ENCODE measurements around the gene RND2. TPM values are rescaled to one million over a fixed set of nuclear protein-coding genes. Genes with fewer than 3 reads are reported as not detected.
A peak's percentile ranks its signal among the peaks of the same experiment; 100 is the strongest.

The RND2 gene
- total and polyA plus RNA-seq, 9 of the 15 experiments (the other 6 are each of a cell fraction or from before 2014, with no cell fraction given): 0.15 to 1.9 (median 0.98) TPM

DNA sequence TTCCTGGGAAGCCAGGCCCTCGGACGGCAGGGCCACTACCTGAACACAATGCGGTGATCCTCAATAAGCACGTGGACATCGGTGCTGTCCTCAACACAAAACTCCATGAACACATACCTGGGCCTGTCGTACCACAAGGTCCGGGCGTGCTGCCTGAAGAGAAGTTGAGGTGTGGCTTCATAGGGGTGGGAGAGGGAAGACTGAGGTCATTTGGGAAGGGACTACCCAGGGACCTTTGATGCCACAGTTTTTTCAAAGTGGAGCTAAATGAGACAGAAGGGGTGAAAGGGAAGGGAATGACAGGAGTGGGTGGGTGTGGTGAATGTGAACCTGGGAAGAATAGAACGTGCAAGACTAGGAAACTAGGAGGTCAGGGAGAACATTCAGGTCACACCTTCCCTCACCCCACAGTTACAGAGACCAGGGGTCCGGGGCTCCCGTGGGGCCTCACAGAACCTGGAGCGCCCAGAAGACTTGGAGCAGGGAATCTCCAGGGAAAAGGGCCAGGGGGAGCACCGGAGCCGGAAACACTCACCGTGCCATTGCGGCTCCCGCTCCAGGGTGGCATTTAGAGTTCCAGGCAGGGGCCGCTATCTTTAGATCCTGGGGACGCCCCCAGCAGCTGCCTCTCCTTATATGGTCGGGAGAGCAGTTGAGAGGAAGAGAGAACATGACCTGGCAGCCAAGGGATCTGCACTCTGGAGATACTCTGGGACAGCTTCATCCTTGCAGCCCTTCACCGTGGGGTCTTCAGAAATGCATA is 45.3 kb upstream of the RND2 start, which contains the start of gene PTGES3L (continued):
- TF ChIP-seq, protein P1, sequence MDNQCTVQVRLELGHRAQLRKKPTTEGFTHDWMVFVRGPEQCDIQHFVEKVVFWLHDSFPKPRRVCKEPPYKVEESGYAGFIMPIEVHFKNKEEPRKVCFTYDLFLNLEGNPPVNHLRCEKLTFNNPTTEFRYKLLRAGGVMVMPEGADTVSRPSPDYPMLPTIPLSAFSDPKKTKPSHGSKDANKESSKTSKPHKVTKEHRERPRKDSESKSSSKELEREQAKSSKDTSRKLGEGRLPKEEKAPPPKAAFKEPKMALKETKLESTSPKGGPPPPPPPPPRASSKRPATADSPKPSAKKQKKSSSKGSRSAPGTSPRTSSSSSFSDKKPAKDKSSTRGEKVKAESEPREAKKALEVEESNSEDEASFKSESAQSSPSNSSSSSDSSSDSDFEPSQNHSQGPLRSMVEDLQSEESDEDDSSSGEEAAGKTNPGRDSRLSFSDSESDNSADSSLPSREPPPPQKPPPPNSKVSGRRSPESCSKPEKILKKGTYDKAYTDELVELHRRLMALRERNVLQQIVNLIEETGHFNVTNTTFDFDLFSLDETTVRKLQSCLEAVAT (IDR thresholded peaks at IDR 0.05): peak in 1 of 2 experiments; percentile 21; a peak in 1 of 4 replicates
- TF ChIP-seq CTBP1 (IDR thresholded peaks at IDR 0.05; ENCODE audit: borderline replicate concordance): 0 out of 2 replicates have a peak, but pooled peaks have one; percentile 12
- peak; percentile 49 for TF ChIP-seq BHLHE40 (IDR thresholded peaks at IDR 0.05; ENCODE audit: low read length)
- TF ChIP-seq, protein P2, sequence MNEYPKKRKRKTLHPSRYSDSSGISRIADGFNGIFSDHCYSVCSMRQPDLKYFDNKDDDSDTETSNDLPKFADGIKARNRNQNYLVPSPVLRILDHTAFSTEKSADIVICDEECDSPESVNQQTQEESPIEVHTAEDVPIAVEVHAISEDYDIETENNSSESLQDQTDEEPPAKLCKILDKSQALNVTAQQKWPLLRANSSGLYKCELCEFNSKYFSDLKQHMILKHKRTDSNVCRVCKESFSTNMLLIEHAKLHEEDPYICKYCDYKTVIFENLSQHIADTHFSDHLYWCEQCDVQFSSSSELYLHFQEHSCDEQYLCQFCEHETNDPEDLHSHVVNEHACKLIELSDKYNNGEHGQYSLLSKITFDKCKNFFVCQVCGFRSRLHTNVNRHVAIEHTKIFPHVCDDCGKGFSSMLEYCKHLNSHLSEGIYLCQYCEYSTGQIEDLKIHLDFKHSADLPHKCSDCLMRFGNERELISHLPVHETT (CRISPR knock-in tag; conservative IDR thresholded peaks at IDR 0.05 in 1 of 2, IDR thresholded peaks at IDR 0.05 in 1 of 2): peak in 1 of 2 experiments; percentile 22; a peak in 1 of 4 replicates
- no peak for TF ChIP-seq STAT5A (IDR thresholded peaks at IDR 0.05; ENCODE audit: borderline replicate concordance, low read length)
- TF ChIP-seq, protein P3, sequence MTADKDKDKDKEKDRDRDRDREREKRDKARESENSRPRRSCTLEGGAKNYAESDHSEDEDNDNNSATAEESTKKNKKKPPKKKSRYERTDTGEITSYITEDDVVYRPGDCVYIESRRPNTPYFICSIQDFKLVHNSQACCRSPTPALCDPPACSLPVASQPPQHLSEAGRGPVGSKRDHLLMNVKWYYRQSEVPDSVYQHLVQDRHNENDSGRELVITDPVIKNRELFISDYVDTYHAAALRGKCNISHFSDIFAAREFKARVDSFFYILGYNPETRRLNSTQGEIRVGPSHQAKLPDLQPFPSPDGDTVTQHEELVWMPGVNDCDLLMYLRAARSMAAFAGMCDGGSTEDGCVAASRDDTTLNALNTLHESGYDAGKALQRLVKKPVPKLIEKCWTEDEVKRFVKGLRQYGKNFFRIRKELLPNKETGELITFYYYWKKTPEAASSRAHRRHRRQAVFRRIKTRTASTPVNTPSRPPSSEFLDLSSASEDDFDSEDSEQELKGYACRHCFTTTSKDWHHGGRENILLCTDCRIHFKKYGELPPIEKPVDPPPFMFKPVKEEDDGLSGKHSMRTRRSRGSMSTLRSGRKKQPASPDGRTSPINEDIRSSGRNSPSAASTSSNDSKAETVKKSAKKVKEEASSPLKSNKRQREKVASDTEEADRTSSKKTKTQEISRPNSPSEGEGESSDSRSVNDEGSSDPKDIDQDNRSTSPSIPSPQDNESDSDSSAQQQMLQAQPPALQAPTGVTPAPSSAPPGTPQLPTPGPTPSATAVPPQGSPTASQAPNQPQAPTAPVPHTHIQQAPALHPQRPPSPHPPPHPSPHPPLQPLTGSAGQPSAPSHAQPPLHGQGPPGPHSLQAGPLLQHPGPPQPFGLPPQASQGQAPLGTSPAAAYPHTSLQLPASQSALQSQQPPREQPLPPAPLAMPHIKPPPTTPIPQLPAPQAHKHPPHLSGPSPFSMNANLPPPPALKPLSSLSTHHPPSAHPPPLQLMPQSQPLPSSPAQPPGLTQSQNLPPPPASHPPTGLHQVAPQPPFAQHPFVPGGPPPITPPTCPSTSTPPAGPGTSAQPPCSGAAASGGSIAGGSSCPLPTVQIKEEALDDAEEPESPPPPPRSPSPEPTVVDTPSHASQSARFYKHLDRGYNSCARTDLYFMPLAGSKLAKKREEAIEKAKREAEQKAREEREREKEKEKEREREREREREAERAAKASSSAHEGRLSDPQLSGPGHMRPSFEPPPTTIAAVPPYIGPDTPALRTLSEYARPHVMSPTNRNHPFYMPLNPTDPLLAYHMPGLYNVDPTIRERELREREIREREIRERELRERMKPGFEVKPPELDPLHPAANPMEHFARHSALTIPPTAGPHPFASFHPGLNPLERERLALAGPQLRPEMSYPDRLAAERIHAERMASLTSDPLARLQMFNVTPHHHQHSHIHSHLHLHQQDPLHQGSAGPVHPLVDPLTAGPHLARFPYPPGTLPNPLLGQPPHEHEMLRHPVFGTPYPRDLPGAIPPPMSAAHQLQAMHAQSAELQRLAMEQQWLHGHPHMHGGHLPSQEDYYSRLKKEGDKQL (CRISPR knock-in tag; IDR thresholded peaks at IDR 0.05; ENCODE audit: borderline replicate concordance): no peak
- TF ChIP-seq TEAD1 (CRISPR knock-in tag; IDR thresholded peaks at IDR 0.05): no peak
- TF ChIP-seq TBP (optimal IDR thresholded peaks at IDR 0.05; ENCODE audit: low read depth, low read length): peak; percentile 50

All from K562 (cell line).